Astrocyte (in vitro differentiated cells and primary cell): ENCODE results near the gene NOXO1. TPM values are rescaled to one million over a fixed set of nuclear protein-coding genes. Genes with fewer than 3 reads are reported as not detected.

Source experiments
- DNase-seq: peaks from one replicate; pipeline ENCODE4 v3.0.0-alpha.2; 2010; ENCODE audit warnings: low read depth
- FAIRE-seq: peaks from 2 replicates; lab custom pipeline; 2011; peaks lifted over from hg19 to GRCh38; lab: Jason Lieb, UNC
- H2AFZ ChIP-seq: 2 replicates; pipeline ENCODE4 v1.6.0; 2012; ENCODE audit warnings: low read depth, low read length, inconsistent platforms
- H3K27ac ChIP-seq: 2 replicates; pipeline ENCODE4 v1.5.1; 2011; ENCODE audit warnings: low read depth, low read length, inconsistent platforms
- H3K27me3 ChIP-seq: 2 replicates; pipeline ENCODE4 v1.6.0; 2011; ENCODE audit warnings: low read length, inconsistent platforms; ENCODE audit not compliant: insufficient read depth
- H3K36me3 ChIP-seq: 2 replicates; pipeline ENCODE4 v1.5.1; 2011; ENCODE audit warnings: low read length, inconsistent platforms; ENCODE audit not compliant: insufficient read depth
- H3K4me1 ChIP-seq: 2 replicates; pipeline ENCODE4 v1.5.1; 2011; ENCODE audit warnings: low read length, inconsistent platforms; ENCODE audit not compliant: insufficient read depth
- H3K4me2 ChIP-seq: 2 replicates; pipeline ENCODE4 v1.6.0; 2012; ENCODE audit warnings: low read length, inconsistent platforms
- H3K4me3 ChIP-seq: 2 replicates; pipeline ENCODE4 v1.5.1; 2011; ENCODE audit warnings: low read depth, mild to moderate bottlenecking, low read length, inconsistent platforms; ENCODE audit not compliant: insufficient read depth
- H3K79me2 ChIP-seq: 2 replicates; pipeline ENCODE4 v1.6.0; 2012; ENCODE audit warnings: mild to moderate bottlenecking, low read length, inconsistent platforms; ENCODE audit not compliant: insufficient read depth
- H3K9ac ChIP-seq: 2 replicates; pipeline ENCODE4 v1.6.0; 2012; ENCODE audit warnings: mild to moderate bottlenecking, low read length, inconsistent platforms
- H3K9me3 ChIP-seq: 2 replicates; pipeline ENCODE4 v1.5.1; 2012; ENCODE audit warnings: low read depth, mild to moderate bottlenecking, low read length, inconsistent platforms; ENCODE audit not compliant: insufficient read depth
- H4K20me1 ChIP-seq: 2 replicates; pipeline ENCODE4 v1.6.0; 2012; ENCODE audit warnings: low read length, inconsistent platforms; ENCODE audit not compliant: insufficient read depth
- H3K27ac Mint-ChIP-seq: one replicate; pipeline ENCODE4 v1.8.0; 2021; ENCODE audit warnings: mild to moderate bottlenecking, mixed read lengths; ENCODE audit not compliant: unreplicated experiment
- H3K27me3 Mint-ChIP-seq: one replicate; pipeline ENCODE4 v1.8.0; 2021; ENCODE audit warnings: low read depth, mixed read lengths; ENCODE audit not compliant: unreplicated experiment
- H3K36me3 Mint-ChIP-seq: one replicate; pipeline ENCODE4 v1.8.0; 2021; ENCODE audit warnings: low read depth, mixed read lengths; ENCODE audit not compliant: unreplicated experiment
- H3K4me1 Mint-ChIP-seq: one replicate; pipeline ENCODE4 v1.8.0; 2021; ENCODE audit warnings: low read depth, mixed read lengths; ENCODE audit not compliant: unreplicated experiment
- H3K4me3 Mint-ChIP-seq: one replicate; pipeline ENCODE4 v1.8.0; 2021; ENCODE audit warnings: mild to moderate bottlenecking, moderate library complexity, mixed read lengths; ENCODE audit not compliant: unreplicated experiment
- H3K9me3 Mint-ChIP-seq: one replicate; pipeline ENCODE4 v1.8.0; 2021; ENCODE audit warnings: mild to moderate bottlenecking, mixed read lengths; ENCODE audit not compliant: unreplicated experiment
- EZH2 ChIP-seq: IDR thresholded peaks from 2 replicates; pipeline ENCODE4 v1.6.1; 2012; ENCODE audit warnings: mild to moderate bottlenecking, low read length, inconsistent platforms; ENCODE audit not compliant: insufficient read depth
- total RNA-seq: library from RNA; stranded (reverse); gene quantifications from 2 replicates; pipeline ENCODE4 v1.2.1, GENCODE V29; 2021
- TF ChIP-seq, protein P1 (sequence below): IDR thresholded peaks from 2 replicates; pipeline ENCODE4 v1.5.1; 2011; ENCODE audit warnings: low read depth, mild to moderate bottlenecking, inconsistent platforms, low read length, moderate library complexity; ENCODE audit not compliant: insufficient read depth

Gene NOXO1
- total RNA-seq, 1 donor from 2014 or later, result 0.89 TPM

DNA sequence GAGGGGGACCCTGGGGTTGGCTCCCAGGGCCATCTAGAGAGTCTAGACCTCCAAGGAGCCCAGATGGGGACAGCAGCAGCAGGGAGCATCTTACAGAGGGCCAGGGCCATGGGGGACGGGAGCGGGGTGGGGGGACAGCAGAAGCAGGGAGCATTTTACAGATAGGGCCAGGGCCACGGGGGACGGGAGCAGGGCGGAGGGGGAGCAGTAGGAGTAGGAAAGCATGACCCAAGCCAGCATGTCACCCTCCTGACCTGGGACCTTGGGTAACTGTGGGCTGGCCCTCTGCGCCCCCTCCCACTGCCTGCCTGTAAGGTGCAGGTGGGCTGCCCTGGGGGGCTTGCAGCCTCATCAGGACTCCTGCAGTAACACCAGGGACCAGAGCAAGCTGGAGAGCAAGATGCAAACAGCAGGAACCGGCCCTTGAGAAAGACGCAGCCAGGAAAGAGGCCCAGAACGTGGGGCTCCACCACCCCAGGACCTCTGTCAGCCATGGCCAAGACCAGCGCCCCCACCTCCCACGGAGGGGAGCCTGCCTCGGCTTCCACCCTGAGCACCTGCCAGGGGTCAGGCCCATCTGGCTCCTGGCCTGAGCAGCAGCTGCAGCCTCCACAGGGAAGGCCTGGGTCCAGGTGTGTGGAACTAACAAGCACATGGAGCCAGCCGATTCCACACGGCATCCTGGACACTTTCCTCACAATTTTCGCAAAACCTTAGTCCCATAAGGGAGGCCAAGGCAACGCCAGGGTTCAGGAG lies 26.0 kb upstream of the NOXO1 start:
- FAIRE-seq (no peak), DNase-seq (no peak)
- Histone ChIP-seq H4K20me1 (peaks cover 67% of the 10 kb centered on the region), H3K9me3 (no peaks in the 10 kb centered on the region), H2AFZ (no peak overlapping the region), H3K4me3 (peak overlapping the region; percentile 88), H3K27me3 (no peaks in the 10 kb centered on the region), H3K79me2 (peaks cover 82% of the 10 kb centered on the region), H3K4me1 (peaks cover 41% of the 10 kb centered on the region), H3K36me3 (no peaks in the 10 kb centered on the region), H3K27ac (no peak overlapping the region), H3K4me2 (peak overlapping the region; percentile 100), H3K9ac (peak overlapping the region; percentile 94)
- Mint-ChIP-seq H3K27me3 (no peaks in the 10 kb centered on the region), H3K9me3 (no peaks in the 10 kb centered on the region), H3K4me1 (peaks cover 18% of the 10 kb centered on the region), H3K4me3 (peak overlapping the region; percentile 90), H3K27ac (no peak overlapping the region), H3K36me3 (peaks cover 2% of the 10 kb centered on the region)
- TF ChIP-seq EZH2, result no peak

DNA sequence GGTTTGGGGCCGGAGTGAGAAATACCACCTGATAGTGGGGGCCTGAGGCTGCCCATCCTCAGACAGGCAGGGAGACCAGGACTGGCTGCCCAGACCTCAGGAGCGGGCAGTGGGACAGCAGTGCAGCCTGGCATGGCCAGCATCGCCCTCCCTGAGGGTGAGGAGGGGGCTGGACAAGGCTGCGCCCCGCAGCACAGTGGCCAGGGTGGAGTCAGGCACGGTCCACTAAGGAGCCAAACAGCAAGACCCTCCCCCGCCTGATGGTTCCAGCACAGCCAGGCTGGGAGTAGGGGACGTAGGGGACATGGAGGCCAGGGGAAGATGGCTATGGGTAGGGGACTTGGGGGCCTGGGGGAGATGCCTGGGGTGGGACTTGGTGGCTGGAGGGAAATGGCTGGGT lies 25.0 kb upstream of the NOXO1 start:
- Histone ChIP-seq H2AFZ (no peak overlapping the region), H3K4me3 (no peak overlapping the region), H3K9me3 (no peaks in the 10 kb centered on the region), H3K36me3 (peaks cover 2% of the 10 kb centered on the region), H3K9ac (peak overlapping the region; percentile 10), H3K4me2 (peak overlapping the region; percentile 15), H3K79me2 (peaks cover 91% of the 10 kb centered on the region), H4K20me1 (peaks cover 72% of the 10 kb centered on the region), H3K4me1 (peaks cover 41% of the 10 kb centered on the region), H3K27me3 (no peaks in the 10 kb centered on the region), H3K27ac (no peak overlapping the region)
- H3K27ac Mint-ChIP-seq, result no peak overlapping the region
- no peaks in the 10 kb centered on the region for H3K9me3 Mint-ChIP-seq
- peaks cover 3% of the 10 kb centered on the region for H3K36me3 Mint-ChIP-seq
- no peaks in the 10 kb centered on the region for H3K27me3 Mint-ChIP-seq
- FAIRE-seq (no peak), DNase-seq (no peak)
- H3K4me1 Mint-ChIP-seq, result peaks cover 18% of the 10 kb centered on the region
- no peak for TF ChIP-seq EZH2
- TF ChIP-seq, protein P1, sequence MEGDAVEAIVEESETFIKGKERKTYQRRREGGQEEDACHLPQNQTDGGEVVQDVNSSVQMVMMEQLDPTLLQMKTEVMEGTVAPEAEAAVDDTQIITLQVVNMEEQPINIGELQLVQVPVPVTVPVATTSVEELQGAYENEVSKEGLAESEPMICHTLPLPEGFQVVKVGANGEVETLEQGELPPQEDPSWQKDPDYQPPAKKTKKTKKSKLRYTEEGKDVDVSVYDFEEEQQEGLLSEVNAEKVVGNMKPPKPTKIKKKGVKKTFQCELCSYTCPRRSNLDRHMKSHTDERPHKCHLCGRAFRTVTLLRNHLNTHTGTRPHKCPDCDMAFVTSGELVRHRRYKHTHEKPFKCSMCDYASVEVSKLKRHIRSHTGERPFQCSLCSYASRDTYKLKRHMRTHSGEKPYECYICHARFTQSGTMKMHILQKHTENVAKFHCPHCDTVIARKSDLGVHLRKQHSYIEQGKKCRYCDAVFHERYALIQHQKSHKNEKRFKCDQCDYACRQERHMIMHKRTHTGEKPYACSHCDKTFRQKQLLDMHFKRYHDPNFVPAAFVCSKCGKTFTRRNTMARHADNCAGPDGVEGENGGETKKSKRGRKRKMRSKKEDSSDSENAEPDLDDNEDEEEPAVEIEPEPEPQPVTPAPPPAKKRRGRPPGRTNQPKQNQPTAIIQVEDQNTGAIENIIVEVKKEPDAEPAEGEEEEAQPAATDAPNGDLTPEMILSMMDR, result no peak
- peak overlapping the region; percentile 45 for H3K4me3 Mint-ChIP-seq

DNA sequence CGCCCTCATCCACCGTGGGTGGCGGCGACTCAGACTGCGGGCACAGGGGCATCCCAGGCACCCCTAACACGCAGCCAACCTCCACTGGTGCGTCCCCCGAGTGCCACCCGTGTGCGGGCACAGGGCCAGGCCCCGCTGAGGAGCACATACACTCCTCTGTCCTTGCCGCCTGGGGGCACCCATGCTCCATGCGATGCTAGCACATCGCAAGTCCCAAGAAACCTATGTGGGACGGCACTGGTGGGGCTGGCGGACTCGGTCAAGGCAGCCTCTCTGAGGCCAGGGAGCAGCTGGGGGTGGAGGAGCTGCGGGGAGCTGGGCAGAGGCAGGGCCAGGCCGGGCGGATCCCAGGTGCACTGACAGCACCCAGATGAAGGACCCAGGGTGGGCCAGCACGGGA lies 24.4 kb upstream of the NOXO1 start:
- H3K4me3 Mint-ChIP-seq, result no peak overlapping the region
- Histone ChIP-seq H3K4me3 (no peak overlapping the region), H3K9ac (peak overlapping the region; percentile 10), H3K4me2 (peak overlapping the region; percentile 15), H3K27ac (no peak overlapping the region), H3K9me3 (no peaks in the 10 kb centered on the region), H3K36me3 (peaks cover 2% of the 10 kb centered on the region), H3K4me1 (peaks cover 41% of the 10 kb centered on the region), H4K20me1 (peaks cover 77% of the 10 kb centered on the region), H3K79me2 (peaks cover 94% of the 10 kb centered on the region), H2AFZ (no peak overlapping the region), H3K27me3 (no peaks in the 10 kb centered on the region)
- H3K9me3 Mint-ChIP-seq, result no peaks in the 10 kb centered on the region
- no peak overlapping the region for H3K27ac Mint-ChIP-seq
- H3K4me1 Mint-ChIP-seq, result peaks cover 18% of the 10 kb centered on the region
- peaks cover 5% of the 10 kb centered on the region for H3K36me3 Mint-ChIP-seq
- DNase-seq (no peak), FAIRE-seq (no peak)
- TF ChIP-seq EZH2, result no peak
- TF ChIP-seq, protein P1, result no peak
- H3K27me3 Mint-ChIP-seq, result no peaks in the 10 kb centered on the region
